HG03442 (cell line): ENCODE data around the gene MSMP.

Experiments
- ATAC-seq: cut with Tn5 transposase; IDR thresholded peaks from one replicate; pipeline ENCODE4 v1.9.1; 2021; ENCODE audit warnings: mild to moderate bottlenecking, moderate library complexity; ENCODE audit not compliant: unreplicated experiment

Gene MSMP

DNA sequence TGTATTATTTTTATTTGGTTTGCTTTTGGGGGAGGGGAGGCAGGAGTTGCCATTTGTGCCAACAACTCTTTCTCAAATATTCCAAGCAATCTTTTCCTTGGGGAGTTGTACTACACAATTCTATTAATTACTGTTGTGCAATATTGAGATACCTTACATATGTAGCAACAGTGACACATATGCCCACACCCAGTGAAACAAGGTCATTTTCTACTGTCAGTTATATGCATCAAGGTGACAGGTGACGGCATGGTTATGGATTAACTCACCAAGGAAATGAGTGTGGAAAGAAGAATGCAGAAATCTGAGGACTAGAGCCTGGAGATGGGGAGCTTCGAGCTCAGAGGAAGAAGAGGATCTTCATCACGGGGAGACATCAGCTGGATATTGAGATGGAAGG is 17.9 kb upstream of the MSMP start:
- no peak for ATAC-seq

- ATAC-seq = no peak
Observed at GRCh38 chr9:35771534-35771933, 17.5 kb upstream of the MSMP start.

DNA sequence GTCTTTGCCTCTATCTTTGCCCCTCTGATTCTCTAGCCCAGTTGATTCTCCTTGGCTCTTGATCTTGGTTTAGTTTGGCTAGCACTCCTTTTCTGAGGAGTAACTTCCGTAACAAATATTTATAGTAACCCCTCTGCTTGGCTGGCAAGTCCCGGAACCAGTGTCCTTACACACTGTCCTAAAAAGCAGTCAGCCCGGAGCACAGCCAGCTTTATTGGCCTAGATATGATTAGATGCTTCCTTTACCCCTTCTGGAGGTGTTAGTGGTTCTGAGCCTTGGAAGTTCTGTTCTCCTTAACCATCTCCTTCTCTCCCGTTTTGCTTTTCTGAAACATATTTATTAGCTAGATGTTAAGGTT is 17.0 kb upstream of the MSMP start:
- ATAC-seq = no peak

DNA sequence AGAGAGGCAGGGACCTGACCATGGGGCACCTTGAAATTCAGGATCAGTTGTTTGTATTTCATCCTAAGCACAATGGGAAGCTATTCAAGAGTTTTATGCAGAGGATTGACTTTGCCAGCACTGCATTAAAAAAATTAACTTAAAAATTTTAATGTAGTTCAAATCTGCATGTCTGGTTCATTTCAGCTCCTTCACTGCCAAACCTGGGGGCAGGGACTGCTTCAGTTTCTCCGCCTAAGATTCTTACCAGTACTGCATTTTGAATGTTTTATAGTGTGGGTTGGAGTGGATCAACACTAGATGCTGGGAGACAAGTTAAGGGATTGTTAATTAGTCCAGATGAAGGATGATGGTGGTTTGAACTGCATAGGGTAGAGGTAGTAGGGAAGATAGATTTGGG is 15.7 kb upstream of the MSMP start:
- ATAC-seq = no peak

DNA sequence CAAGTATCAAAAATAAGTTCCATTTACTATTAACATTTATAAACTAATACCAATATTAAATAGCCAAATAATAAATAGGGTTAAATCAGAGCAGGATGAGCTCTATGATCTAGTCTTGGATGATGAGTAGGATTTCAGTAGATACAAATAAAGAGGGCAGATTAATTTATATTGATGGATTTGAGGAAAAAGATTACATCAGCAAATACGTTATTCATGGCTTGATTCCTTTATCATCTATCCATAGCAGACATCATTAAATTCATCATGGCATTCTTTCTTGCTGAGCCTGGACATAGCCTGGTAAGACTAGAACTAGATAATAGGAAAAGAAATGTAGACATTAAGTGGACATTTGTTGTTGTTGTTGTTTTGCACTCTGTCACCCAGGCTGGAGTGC is 13.4 kb upstream of the MSMP start:
- no peak for ATAC-seq

- ATAC-seq = no peak
Observed at GRCh38 chr9:35766997-35767396, 12.9 kb upstream of the MSMP start.

DNA sequence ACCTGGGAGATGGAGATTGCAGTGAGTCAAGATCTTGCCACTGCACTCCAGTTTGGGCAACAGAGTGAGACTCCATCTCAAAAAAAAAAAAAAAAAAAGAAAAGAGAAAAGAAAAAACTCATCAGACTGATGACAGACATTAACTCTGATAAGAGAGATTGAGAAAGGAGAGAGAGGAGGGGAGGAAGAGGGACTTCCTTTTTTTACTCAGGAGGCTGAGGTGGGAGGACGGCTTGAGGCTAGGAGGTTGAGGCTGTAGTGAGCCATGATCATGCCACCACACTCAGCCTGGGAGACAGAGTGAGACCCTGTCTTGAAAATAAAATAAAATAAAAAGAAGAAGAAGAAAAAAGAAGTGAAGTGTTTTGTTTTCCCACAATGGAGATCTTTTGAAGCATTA is 9.7 kb upstream of the MSMP start:
- ATAC-seq = no peak

DNA sequence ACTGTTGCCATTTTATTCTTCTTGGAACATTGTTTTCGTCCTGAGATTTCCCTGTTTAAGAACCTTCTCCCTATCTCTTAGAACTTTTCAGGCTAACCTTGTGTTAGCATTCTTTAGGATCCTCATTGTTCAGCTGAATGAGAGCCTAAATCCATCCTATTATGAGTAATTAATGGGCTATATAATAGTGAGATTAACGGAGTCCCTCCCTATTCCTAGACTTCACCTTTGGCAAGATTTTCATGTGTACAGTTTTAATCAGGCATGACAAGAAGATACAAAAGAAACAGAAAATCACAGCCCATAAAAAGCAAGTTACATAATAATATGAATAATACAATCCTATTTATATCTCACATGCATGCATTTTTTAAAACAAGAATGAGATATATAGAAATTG is 9.1 kb upstream of the MSMP start:
- ATAC-seq = no peak

DNA sequence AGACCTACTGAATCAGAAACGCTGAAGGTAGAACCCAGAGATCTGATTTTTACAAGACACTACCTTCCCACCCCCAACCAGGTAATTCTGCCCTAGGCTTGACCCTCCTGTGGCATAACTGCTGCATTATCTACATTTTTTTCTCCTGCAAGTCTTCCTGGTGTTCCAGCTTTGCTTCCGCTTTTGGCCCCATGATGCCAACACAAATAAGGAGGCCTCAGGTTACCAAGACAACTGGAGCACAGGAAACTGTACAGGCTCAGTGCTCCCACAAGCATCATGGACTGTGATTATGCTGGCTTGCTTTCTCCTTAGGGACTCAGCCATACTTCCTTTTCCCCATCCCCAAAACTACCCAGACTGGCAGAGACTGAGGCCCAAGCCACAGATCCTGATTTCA is 6.6 kb upstream of the MSMP start:
- ATAC-seq = no peak

- no peak for ATAC-seq
Observed at GRCh38 chr9:35759795-35760194, 5.7 kb upstream of the MSMP start.

- no peak for ATAC-seq
Observed at GRCh38 chr9:35758475-35759050, 4.5 kb upstream of the MSMP start.

DNA sequence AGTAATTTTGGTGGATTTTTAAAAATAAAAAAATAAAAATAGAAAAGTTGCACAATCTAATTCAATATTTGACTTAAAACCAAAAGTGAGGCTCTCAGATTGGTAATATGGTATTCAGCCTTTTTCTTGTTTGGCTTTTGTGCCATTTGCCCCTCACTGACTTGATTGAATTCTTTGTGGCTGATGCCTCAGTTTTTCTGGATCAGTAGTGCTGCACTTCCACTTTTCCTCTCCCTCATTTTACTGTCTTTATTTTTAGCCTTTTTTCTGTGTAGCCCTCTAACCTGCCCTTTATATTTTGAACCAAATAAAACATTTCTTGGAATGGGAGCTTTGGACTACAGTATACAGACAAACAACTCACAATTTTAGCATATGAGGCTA is 3.8 kb upstream of the MSMP start:
- no peak for ATAC-seq

DNA sequence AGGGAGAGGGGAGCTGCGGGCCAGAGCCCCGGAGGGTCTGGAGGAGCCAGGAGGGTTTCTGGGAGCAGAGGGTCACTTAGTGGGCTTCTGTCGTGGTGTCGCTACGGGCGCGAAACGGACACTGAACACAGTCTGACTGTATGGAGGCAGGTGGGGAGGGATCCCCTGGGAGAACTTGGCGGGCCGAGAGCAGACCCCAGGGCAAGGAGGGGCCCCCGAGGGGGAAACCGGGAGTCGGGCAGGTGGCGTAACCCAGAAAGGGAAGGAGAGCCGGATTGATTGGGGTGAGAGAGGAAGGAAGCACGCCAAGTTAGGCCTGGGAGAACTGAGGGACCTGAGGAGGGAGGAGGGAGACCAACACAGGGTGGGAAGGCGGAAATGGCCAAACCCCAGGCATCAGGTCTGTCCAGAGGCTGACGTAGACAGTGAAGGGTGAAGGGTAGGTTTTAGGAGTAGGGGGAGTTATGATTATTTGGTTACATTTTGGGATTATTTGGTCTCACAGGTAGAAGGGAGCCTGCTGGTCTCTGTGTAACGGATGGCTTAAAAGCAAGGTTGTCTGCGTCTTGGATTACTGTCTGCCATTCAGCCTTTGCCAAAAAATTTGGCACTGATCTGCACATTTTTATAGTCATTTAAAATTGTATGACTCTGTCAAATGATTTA is 3.3 kb upstream of the MSMP start:
- ATAC-seq = peak; percentile 40

DNA sequence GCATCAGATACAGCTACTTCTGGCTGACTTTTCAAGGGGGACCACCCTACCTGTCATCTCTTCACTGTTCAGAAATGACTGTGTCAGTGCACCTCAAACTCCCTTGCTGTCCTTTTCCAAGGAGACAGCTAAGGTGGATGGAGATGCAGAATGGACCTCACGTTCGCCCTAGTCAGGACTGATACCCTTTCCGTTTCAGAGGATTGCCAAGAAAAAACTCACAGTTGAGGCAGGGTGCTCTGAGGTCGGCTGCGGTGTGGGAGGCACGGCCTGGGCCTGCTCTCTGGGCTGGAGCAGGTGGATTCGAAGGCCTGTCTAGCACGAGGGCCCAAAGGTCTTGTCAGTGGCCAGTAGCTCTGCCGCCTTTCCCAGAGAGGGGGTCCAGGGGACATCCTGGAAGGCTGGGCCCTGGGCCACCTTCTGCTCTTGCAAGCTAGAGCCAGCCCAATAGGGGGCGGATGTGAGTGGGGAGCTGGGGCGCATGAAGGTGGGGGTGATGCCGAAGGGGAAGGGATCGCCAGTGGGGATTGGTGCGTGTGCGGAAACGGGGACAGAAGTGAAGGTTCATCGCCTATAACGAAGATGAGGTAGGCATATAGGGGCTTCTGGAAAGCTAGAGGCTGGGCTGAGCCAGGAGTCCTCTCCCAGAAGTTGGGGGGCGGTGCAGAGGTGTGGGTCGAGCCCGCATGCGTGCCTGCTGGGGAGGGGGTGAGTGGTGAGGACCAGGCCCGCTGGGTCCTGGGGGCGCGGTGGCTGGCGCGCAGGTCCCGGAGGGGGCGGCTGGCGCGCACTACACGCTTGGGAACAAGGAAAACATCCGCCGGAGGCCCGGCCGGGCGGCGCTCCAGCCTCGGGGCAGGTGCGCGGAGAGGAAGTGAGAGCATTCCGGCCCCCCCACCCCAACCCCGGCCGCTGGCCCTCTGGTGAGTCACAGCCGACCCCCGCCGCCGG is 2.5 kb upstream of the MSMP start:
- peak; percentile 54 for ATAC-seq

DNA sequence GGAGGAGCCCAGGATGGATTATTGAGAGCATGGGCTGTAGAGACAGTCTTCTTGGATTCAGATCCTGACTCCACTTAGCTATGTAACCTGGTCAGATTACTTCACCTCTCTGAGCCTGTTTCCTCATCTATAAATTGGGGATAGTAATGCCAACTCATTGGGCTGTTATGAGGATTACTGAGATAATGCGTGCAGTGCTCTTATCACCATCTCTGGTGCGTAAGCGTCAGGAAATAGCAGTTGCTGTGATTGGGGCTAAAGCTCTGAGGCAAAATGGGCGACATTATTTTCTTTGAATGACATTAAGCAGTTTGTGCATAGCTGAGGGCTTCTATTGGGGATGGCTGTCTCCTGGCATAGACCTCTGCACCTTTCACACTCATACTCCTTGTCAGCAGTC is 995 bp upstream of the MSMP start:
- no peak for ATAC-seq

DNA sequence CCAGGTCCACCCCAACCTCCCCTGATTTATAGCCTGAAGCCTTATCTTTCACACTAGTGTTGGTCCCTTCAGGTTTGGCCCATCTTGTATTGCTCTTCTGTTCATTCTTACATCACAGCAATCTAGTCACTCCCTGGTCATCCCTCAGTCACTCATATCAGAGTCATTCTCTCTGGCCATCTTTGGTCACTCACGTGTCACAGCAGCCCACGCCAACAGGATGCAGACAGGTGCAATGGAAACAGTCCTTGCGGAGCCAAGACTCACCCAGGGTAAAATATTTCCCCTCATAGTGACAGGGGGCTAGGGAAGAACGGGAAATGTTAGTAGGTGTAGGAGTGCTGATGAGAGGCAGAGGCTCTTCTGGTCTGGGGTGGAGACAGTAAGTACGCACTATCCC is 610 bp downstream of the MSMP start:
- no peak for ATAC-seq

DNA sequence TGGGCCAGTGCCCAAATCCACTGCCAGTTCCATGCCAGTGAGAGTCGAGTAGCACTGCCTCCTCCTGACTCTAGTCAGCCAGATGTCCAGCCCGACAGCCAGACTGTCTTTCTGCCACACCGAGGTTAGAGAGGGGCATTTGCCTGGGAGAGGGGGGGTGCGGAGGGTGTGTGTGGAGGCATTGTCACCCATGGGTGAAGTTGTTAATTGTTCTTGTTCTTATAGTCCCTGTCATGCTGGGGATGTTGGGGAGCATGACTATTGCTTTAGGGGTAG is 3.9 kb downstream of the MSMP start:
- ATAC-seq = no peak

GRCh38 chr9:35749515-35750255 is 4.4 kb downstream of the MSMP start:
- peak; percentile 23 for ATAC-seq

DNA sequence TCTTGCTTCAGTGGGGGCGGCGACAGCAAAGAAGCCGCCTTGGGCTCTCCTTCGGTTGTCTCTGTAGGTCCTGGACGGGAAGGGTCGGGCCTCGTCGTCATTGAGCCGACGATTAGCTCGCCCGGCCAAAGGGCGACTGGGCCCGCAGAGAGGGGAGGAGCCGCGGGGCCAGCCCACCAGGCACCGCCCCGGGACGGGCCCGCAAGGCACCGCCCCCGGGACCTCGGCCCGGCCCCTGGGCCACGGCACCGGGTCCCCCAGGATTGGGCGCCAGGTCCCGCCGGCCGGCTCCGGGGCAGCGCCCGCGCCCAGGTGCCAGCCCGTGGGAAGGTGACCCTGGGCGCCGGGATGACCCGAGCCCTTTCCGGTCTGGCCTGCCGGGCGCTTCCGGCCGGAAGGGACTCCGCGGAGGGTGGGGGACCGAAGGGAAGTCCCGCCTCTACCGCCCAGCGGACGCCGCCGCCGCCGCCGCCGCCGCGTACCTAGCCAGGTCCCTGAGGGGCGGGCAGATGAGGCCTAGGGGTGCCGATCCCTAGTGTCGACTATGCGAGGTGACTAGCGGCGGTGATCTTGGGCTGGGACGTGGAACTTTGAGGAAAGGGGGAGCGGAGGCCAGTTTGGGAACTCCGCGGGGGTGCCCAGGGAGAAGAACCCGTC is 5.1 kb downstream of the MSMP start, which contains the start of the genes GBA2 and RGP1:
GBA2 (minus strand) TSS at position 371 of the 657 bp plus-strand sequence. CDS start 524 bp downstream, outside the sequence.
RGP1 (plus strand) TSS at position 430 of the 657 bp plus-strand sequence. CDS start 469 bp downstream, outside the sequence.
- peak; percentile 75 for ATAC-seq

DNA sequence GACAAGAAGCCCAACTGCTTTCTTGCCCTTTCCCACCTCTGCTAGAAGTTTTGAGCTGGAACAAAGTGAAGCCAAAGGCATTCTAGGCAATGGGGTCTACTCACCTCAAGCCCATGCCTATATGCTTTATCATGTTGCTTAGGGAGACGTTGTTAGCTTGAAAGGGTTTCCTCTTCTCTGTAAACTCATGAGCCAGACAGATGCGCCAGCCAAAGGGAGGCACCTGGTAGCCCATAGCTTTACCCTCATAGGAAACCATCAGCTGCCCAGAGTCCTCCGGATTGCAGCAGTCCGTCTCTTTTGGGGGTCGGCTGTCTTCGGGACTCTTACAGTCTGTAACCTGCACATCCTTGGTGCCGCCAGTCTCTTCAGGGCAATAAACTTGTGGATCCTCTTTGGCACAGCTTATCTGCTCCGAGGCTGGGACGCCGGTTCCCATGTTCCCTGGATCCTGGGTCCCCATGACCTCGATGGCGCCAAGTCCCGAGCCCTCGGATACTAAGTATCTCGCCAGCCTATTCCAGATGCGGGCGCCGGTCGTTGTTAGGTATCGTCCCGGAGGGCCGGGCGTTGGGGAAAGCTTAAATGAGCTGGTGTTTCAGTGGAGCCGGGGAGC is 5.7 kb downstream of the MSMP start:
- no peak for ATAC-seq
